22Rv1 (cell line): Measurements from ENCODE around the gene SDK1.

Experiments
- CTCF ChIP-seq: fragments of 450-650 bp; IDR thresholded peaks from 2 replicates; pipeline ENCODE4 v1.5.1; 2017; ENCODE audit warnings: mild to moderate bottlenecking
- ZFX ChIP-seq: fragments of 450-650 bp; IDR thresholded peaks from 2 replicates; pipeline ENCODE4 v1.6.1; 2017; ENCODE audit warnings: antibody characterized with exemption, borderline replicate concordance

GRCh38 chr7:3790803-3791202 is 489.8 kb downstream of the SDK1 start:
- TF ChIP-seq CTCF (no peak), ZFX (no peak)
